ENCODE data around the gene CRABP1.

GRCh38 chr15:78312536-78312935, 27.6 kb upstream of the CRABP1 start:
- no peak for TF ChIP-seq POLR2AphosphoS5 (IDR thresholded peaks at IDR 0.05; ENCODE audit: low read depth, low read length)
- TF ChIP-seq EGR1 (IDR thresholded peaks at IDR 0.05; ENCODE audit: low read depth), result no peak
- TF ChIP-seq ZBTB33 (IDR thresholded peaks at IDR 0.05; ENCODE audit: extremely low read depth, insufficient replicate concordance, low read length), result no peak
- no peak for TF ChIP-seq POLR2A (IDR thresholded peaks at IDR 0.05; ENCODE audit: borderline replicate concordance, extremely low read depth, insufficient read depth, insufficient read length)
- TF ChIP-seq CTCF (IDR thresholded peaks at IDR 0.05 in 2 of 3, conservative IDR thresholded peaks at IDR 0.05 in 1 of 3; ENCODE audit: borderline replicate concordance in 1 of 3, insufficient read depth in 1 of 3, low read depth in 2 of 3, low read length in 2 of 3), result no peak
- TF ChIP-seq EZH2phosphoT487 (IDR thresholded peaks at IDR 0.05; ENCODE audit: borderline replicate concordance), result no peak
- TF ChIP-seq REST (IDR thresholded peaks at IDR 0.05; ENCODE audit: low read depth), result no peak
- no peak for TF ChIP-seq EZH2 (IDR thresholded peaks at IDR 0.05)
- TF ChIP-seq ATF3 (IDR thresholded peaks at IDR 0.05), result no peak
- no peak for TF ChIP-seq YY1 (IDR thresholded peaks at IDR 0.05; ENCODE audit: extremely low read depth, insufficient replicate concordance, low read depth, low read length)
- TF ChIP-seq SIN3A (IDR thresholded peaks at IDR 0.05; ENCODE audit: low read depth), result no peak
- no peak for TF ChIP-seq MAX (IDR thresholded peaks at IDR 0.05)
- no peak for TF ChIP-seq TCF7L2 (IDR thresholded peaks at IDR 0.05; ENCODE audit: borderline replicate concordance, extremely low read depth, insufficient read depth, insufficient read length)
- no peak for TF ChIP-seq ELF1 (IDR thresholded peaks at IDR 0.05; ENCODE audit: borderline replicate concordance, low read depth)

Data from HCT116 (cell line).